Pancreas (tissue), 10 donors: ENCODE results near the gene FYN. TPM values are rescaled to one million over a fixed set of nuclear protein-coding genes. Genes with fewer than 3 reads are reported as not detected.

ENCODE experiments used
- ATAC-seq, 4 donors: fragments of 200-7000 bp; cut with Tn5 transposase; one replicate each; pipeline versions ENCODE4 v1.8.0 to v1.9.1; 2020; ENCODE audit warnings: mild to moderate bottlenecking in 4 of 4, moderate library complexity in 4 of 4
- DNase-seq, 6 donors: peaks; one replicate each; pipeline ENCODE4 v3.0.0-alpha.2; 2020
- FAIRE-seq: peaks from 2 replicates; lab custom pipeline; 2012; peaks lifted over from hg19 to GRCh38; lab: Jason Lieb, UNC
- H3K27ac ChIP-seq, 4 donors: fragments of 200-600 bp; sonication (generic); 1 replicate in 3 of 4; 2 replicates in 1 of 4; pipeline versions ENCODE4 v1.5.0 to v1.8.0; 2020
- H3K27me3 ChIP-seq, 4 donors: fragments of 200-600 bp; one replicate each; pipeline ENCODE4 v1.8.0; 2021
- H3K36me3 ChIP-seq, 3 donors: fragments of 200-600 bp; sonication (generic) in 1 of 3; one replicate each; pipeline versions ENCODE4 v1.5.0 to v1.8.0; 2020 to 2021
- H3K4me1 ChIP-seq, 3 donors: fragments of 200-600 bp; one replicate each; pipeline ENCODE4 v1.8.0; 2021
- H3K4me3 ChIP-seq, 4 donors: fragments of 200-600 bp; sonication (generic) in 2 of 4; one replicate each; pipeline versions ENCODE4 v1.5.0 to v1.8.0; 2020 to 2021
- H3K9me3 ChIP-seq, 4 donors: fragments of 200-600 bp; one replicate each; pipeline ENCODE4 v1.8.0; 2021
- CTCF ChIP-seq, 4 donors: fragments of 200-600 bp; sonication (generic) in 3 of 4; IDR thresholded peaks; one replicate each; pipeline versions ENCODE4 v1.5.0 to v1.8.0; 2021; ENCODE audit warnings: antibody characterized with exemption in 4 of 4
- WGBS, 2 donors: extraction: QIAGEN DNeasy Blood & Tissue Kit; methylation state at CpG; one replicate each; pipeline ENCODE4 v1.1.7; 2013; 5-methylcytosine and 5-hydroxymethylcytosine counted together
- intact Hi-C, 3 donors: fragments of 100-400 bp; cut with DNase I; formaldehyde crosslinking; loops; one replicate each; pipeline versions ENCODE4 v1.11.1 to v1.14.2; 2022
- polyA plus RNA-seq, 2 donors: library from polyadenylated mRNA; stranded (reverse); fragments of 200-250 nt; gene quantifications; one replicate each; pipeline ENCODE4 v1.2.3, GENCODE V29; 2013
- total RNA-seq, 6 donors: library from RNA; stranded (reverse); fragmentation: NEBNext Ultra II Directional in 4 of 6; extraction: Animal tissue kit (Norgen Biotek cat#: 25700) in 4 of 6; gene quantifications; one replicate each; pipeline versions ENCODE4 v1.2.1 to v1.2.4, GENCODE V29; 2021 to 2023
- donor health status: healthy with polysubstance abuse.
- donor health status: DM: no; HTN: no; CAD: no; lungs with moderate emphysema.
- donor health status: DM: no; HTN: no; CAD: no.
- donor health status: control.
- donor health status: control.
- donor health status: Bipolar disorder and iron deficiency.
- donor health status: DM: yes; HTN: yes; CAD: no.
- donor health status: DM: no; HTN: no; CAD: no.
- donor health status: DM: no; HTN: no; CAD: no.
- donor health status: DM: yes; HTN: yes; CAD: no.

FYN gene
- total and polyA plus RNA-seq, 8 donors, result 6.4 to 21.7 (median 11.9) TPM

GRCh38 chr6:111885373-111886027 lies 12.2 kb upstream of the FYN start:
- TF ChIP-seq CTCF (IDR thresholded peaks at IDR 0.05), result no peak
- Histone ChIP-seq H3K4me1 (no peaks in the 10 kb centered on the region), H3K4me3 (no peak overlapping the region), H3K27me3 (no peaks in the 10 kb centered on the region), H3K27ac (no peak overlapping the region), H3K9me3 (no peaks in the 10 kb centered on the region), H3K36me3 (no peaks in the 10 kb centered on the region)
- WGBS, 2 donors, result 88% methylated on average over 3 of the region's 3 CpGs
- DNase-seq (no peak), ATAC-seq (no peak), FAIRE-seq (no peak)
- intact Hi-C loops, result no loop called here

- WGBS, 2 donors, result 88 to 93% methylated on average over 2 of the region's 2 CpGs
- TF ChIP-seq CTCF (IDR thresholded peaks at IDR 0.05), result no peak
- Histone ChIP-seq H3K36me3 (no peaks in the 10 kb centered on the region), H3K4me1 (no peaks in the 10 kb centered on the region), H3K27me3 (no peaks in the 10 kb centered on the region), H3K4me3 (no peak overlapping the region), H3K9me3 (no peaks in the 10 kb centered on the region), H3K27ac (no peak overlapping the region)
- DNase-seq (no peak), ATAC-seq (no peak), FAIRE-seq (no peak)
- intact Hi-C loops, result no loop called here
These were observed 10.8 kb upstream of the FYN start for GRCh38 chr6:111884068-111884467.

- Histone ChIP-seq H3K27ac (no peak overlapping the region), H3K4me3 (no peak overlapping the region), H3K27me3 (peaks cover 0 to 15% (median 3%) of the 10 kb centered on the region in 4 donors), H3K36me3 (no peaks in the 10 kb centered on the region), H3K9me3 (peaks cover 0 to 3% (median 0%) of the 10 kb centered on the region in 4 donors), H3K4me1 (no peaks in the 10 kb centered on the region)
- 59 to 77% methylated on average over 2 of the region's 2 CpGs for WGBS, 2 donors
- DNase-seq (no peak), FAIRE-seq (no peak), ATAC-seq (no peak)
- intact Hi-C loops, result no loop called here
- TF ChIP-seq CTCF (IDR thresholded peaks at IDR 0.05), result no peak
These were observed 7.1 kb upstream of the FYN start for GRCh38 chr6:111880181-111880888.

DNA sequence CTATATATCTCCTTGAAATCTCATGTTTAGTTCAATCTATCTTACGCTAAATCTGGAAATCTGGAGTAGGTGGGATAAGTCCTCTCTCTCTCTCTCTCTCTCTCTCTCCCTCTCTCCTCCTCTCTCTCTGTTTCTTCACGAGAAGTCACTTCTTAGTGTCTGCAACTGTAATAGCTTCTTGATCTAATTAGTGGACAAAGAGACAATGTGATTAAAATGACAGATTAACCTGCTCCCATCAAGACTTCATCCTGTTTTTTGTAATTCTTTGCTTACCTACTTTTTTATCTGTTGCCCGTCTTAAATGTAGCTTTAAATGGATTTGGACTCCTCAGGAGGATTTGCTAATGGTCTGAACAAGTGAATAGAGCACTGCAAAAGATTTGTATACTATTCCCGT lies 2.5 kb upstream of the FYN start:
- ATAC-seq, result no peak
- intact Hi-C loops, result no loop called here
- H3K4me1 ChIP-seq, result peaks cover 0 to 6% (median 0%) of the 10 kb centered on the region in 3 donors
- no peaks in the 10 kb centered on the region for H3K36me3 ChIP-seq
- peaks cover 0 to 15% (median 3%) of the 10 kb centered on the region in 4 donors for H3K27me3 ChIP-seq
- 69 to 81% methylated on average over 4 of the region's 4 CpGs for WGBS, 2 donors
- H3K4me3 ChIP-seq, result no peak overlapping the region
- TF ChIP-seq CTCF (IDR thresholded peaks at IDR 0.05), result no peak
- no peak for FAIRE-seq
- no peak overlapping the region for H3K27ac ChIP-seq
- no peak for DNase-seq
- peaks cover 0 to 4% (median 0%) of the 10 kb centered on the region in 4 donors for H3K9me3 ChIP-seq

- intact Hi-C loops, result no loop called here
- ATAC-seq (no peak), FAIRE-seq (no peak), DNase-seq (no peak)
- Histone ChIP-seq H3K4me3 (peak overlapping the region in 3 of 4 donors; percentile 33 to 60 (median 46)), H3K27ac (no peak overlapping the region), H3K4me1 (peaks cover 0 to 6% (median 0%) of the 10 kb centered on the region in 3 donors), H3K27me3 (peaks cover 0 to 15% (median 3%) of the 10 kb centered on the region in 4 donors), H3K9me3 (peaks cover 0 to 4% (median 0%) of the 10 kb centered on the region in 4 donors), H3K36me3 (no peaks in the 10 kb centered on the region)
- 8 to 13% methylated on average over 8 of the region's 8 CpGs for WGBS, 2 donors
- no peak for TF ChIP-seq CTCF (IDR thresholded peaks at IDR 0.05)
These were observed 768 bp upstream of the FYN start for GRCh38 chr6:111874025-111874415.
